CD14-positive monocyte (primary cell): ENCODE results near the gene STX18. TPM values are rescaled to one million over a fixed set of nuclear protein-coding genes. Genes with fewer than 3 reads are reported as not detected.

Experiments used
- DNase-seq, 3 donors: peaks; one replicate each; pipeline ENCODE4 v3.0.0-alpha.2; 2011 to 2022
- H2AFZ ChIP-seq: 2 replicates; pipeline ENCODE4 v1.6.0; 2012; ENCODE audit warnings: mild to moderate bottlenecking, low read depth, low read length, inconsistent platforms; ENCODE audit not compliant: insufficient read depth, poor library complexity, severe bottlenecking
- H3K27ac ChIP-seq, 2 donors: 1 replicate in 1 of 2; 2 replicates in 1 of 2; pipeline ENCODE4 v1.5.1; 2012 to 2013; ENCODE audit warnings: low read length in 2 of 2, control low read depth in 1 of 2, inconsistent platforms in 1 of 2, low read depth in 1 of 2, mild to moderate bottlenecking in 1 of 2
- H3K27me3 ChIP-seq, 2 donors: one replicate each; pipeline versions ENCODE4 v1.6.0 to v1.6.1; 2011 to 2013; ENCODE audit warnings: low read length in 2 of 2; ENCODE audit not compliant: control insufficient read depth in 2 of 2, insufficient read depth in 2 of 2
- H3K36me3 ChIP-seq, 2 donors: replicated peaks in 1 of 2; 1 replicate in 1 of 2; 2 replicates in 1 of 2; pipeline versions ENCODE4 v1.5.1 to v1.6.1; 2012 to 2013; ENCODE audit warnings: low read length in 2 of 2, control low read depth in 1 of 2, inconsistent platforms in 1 of 2, mild to moderate bottlenecking in 1 of 2; ENCODE audit not compliant: insufficient read depth in 2 of 2, control insufficient read depth in 1 of 2
- H3K4me1 ChIP-seq, 2 donors: 1 replicate in 1 of 2; 2 replicates in 1 of 2; pipeline versions ENCODE4 v1.5.1 to v1.6.1; 2012 to 2013; ENCODE audit warnings: low read length in 2 of 2, control low read depth in 1 of 2, inconsistent platforms in 1 of 2, mild to moderate bottlenecking in 1 of 2, moderate library complexity in 1 of 2; ENCODE audit not compliant: insufficient read depth in 2 of 2, control insufficient read depth in 1 of 2
- H3K4me2 ChIP-seq: replicated peaks from 2 replicates; pipeline ENCODE3; 2012; ENCODE audit warnings: low read length, moderate library complexity, mild to moderate bottlenecking; ENCODE audit not compliant: poor library complexity, severe bottlenecking; ENCODE audit errors: extremely low read depth
- H3K4me3 ChIP-seq, 3 experiments: fragments of 200-600 bp in 1 of 3; sonication (generic) in 1 of 3; replicated peaks in 1 of 3; 1 replicate in 2 of 3; 2 replicates in 1 of 3; pipeline ENCODE4 v1.5.1; 2011 to 2013; ENCODE audit warnings: low read length in 3 of 3, mild to moderate bottlenecking in 3 of 3, control low read depth in 2 of 3, low read depth in 2 of 3, inconsistent platforms in 1 of 3, moderate library complexity in 1 of 3
- H3K79me2 ChIP-seq: 2 replicates; pipeline ENCODE4 v1.6.0; 2012; ENCODE audit warnings: mild to moderate bottlenecking, control low read depth, inconsistent platforms, low read length, moderate library complexity; ENCODE audit not compliant: insufficient read depth
- H3K9ac ChIP-seq: 2 replicates; pipeline ENCODE4 v1.6.0; 2017; ENCODE audit warnings: low read length, mild to moderate bottlenecking; ENCODE audit not compliant: insufficient read depth, poor library complexity, severe bottlenecking
- H3K9me3 ChIP-seq, 2 donors: replicated peaks in 1 of 2; 1 replicate in 1 of 2; 2 replicates in 1 of 2; pipeline versions ENCODE4 v1.5.1 to v1.6.1; 2012 to 2013; ENCODE audit warnings: low read length in 2 of 2, control low read depth in 1 of 2; ENCODE audit not compliant: control insufficient read depth in 1 of 2, insufficient read depth in 1 of 2
- H4K20me1 ChIP-seq: 2 replicates; pipeline ENCODE4 v1.6.0; 2012; ENCODE audit warnings: mild to moderate bottlenecking, low read length, control low read depth, moderate library complexity; ENCODE audit not compliant: insufficient read depth
- H3K27ac Mint-ChIP-seq, 7 donors: one replicate each; pipeline ENCODE4 v1.8.0; 2020; ENCODE audit warnings: mild to moderate bottlenecking in 7 of 7, mixed read lengths in 7 of 7, moderate library complexity in 6 of 7, inconsistent platforms in 2 of 7
- H3K27me3 Mint-ChIP-seq, 3 donors: one replicate each; pipeline ENCODE4 v1.8.0; 2021 to 2022; ENCODE audit warnings: low read depth in 3 of 3, mild to moderate bottlenecking in 3 of 3, mixed read lengths in 3 of 3, moderate library complexity in 3 of 3, inconsistent platforms in 1 of 3
- H3K36me3 Mint-ChIP-seq, 2 donors: one replicate each; pipeline ENCODE4 v1.8.0; 2020; ENCODE audit warnings: mixed read lengths in 2 of 2, inconsistent platforms in 1 of 2, mild to moderate bottlenecking in 1 of 2
- H3K4me1 Mint-ChIP-seq: one replicate; pipeline ENCODE4 v1.8.0; 2020; ENCODE audit warnings: mild to moderate bottlenecking, mixed read lengths
- H3K4me3 Mint-ChIP-seq, 2 donors: one replicate each; pipeline ENCODE4 v1.8.0; 2020; ENCODE audit warnings: mild to moderate bottlenecking in 2 of 2, mixed read lengths in 2 of 2, moderate library complexity in 1 of 2
- H3K9me3 Mint-ChIP-seq, 7 donors: one replicate each; pipeline ENCODE4 v1.8.0; 2020 to 2022; ENCODE audit warnings: mixed read lengths in 7 of 7, mild to moderate bottlenecking in 6 of 7, moderate library complexity in 6 of 7, inconsistent platforms in 2 of 7
- CTCF ChIP-seq: fragments of 200-600 bp; IDR thresholded peaks from one replicate; pipeline ENCODE4 v1.8.0; 2022; ENCODE audit warnings: antibody characterized with exemption, mild to moderate bottlenecking
- WGBS: methylation state at CpG from one replicate; pipeline ENCODE4 v1.1.5; 2013; ENCODE audit warnings: missing lambda C conversion rate; ENCODE audit not compliant: insufficient coverage; 5-methylcytosine and 5-hydroxymethylcytosine counted together
- intact Hi-C, 2 donors: fragments of 100-400 bp; cut with micrococcal nuclease; formaldehyde crosslinking; loops; one replicate each; pipeline versions ENCODE4 v1.15.0 to v1.15.1; 2023
- polyA plus RNA-seq, 3 donors: library from polyadenylated mRNA; depleted of rRNA in 1 of 3; unstranded in 2 of 3; stranded (reverse) in 1 of 3; fragments of 300-500 nt in 2 of 3; fragments of >200 nt in 1 of 3; fragmentation: Illumina TruSeq in 2 of 3; gene quantifications; 1 replicate in 2 of 3; 2 replicates in 1 of 3; pipeline ENCODE4 v1.2.3, GENCODE V29; 2012 to 2021

Gene STX18
- polyA plus RNA-seq, 3 donors: 19.0 to 24.1 (median 19.6) TPM

- H3K27me3 ChIP-seq: no peaks in the 10 kb centered on the region
- Mint-ChIP-seq H3K4me1 (no peaks in the 10 kb centered on the region), H3K36me3 (peaks cover 7 to 18% of the 10 kb centered on the region in 2 donors), H3K27me3 (peaks cover 0 to 2% (median 2%) of the 10 kb centered on the region in 3 donors), H3K27ac (peak overlapping the region in 1 of 7 donors; percentile 23), H3K4me3 (no peak overlapping the region), H3K9me3 (peaks cover 0 to 4% (median 0%) of the 10 kb centered on the region in 7 donors)
- no peaks in the 10 kb centered on the region for H3K4me1 ChIP-seq
- no peaks in the 10 kb centered on the region for H4K20me1 ChIP-seq
- no peak overlapping the region for H3K4me3 ChIP-seq
- H3K9ac ChIP-seq: no peak overlapping the region
- WGBS: 86% methylated on average over 15 of the region's 19 CpGs
- intact Hi-C loops: no loop called here
- no peak overlapping the region for H2AFZ ChIP-seq
- no peak overlapping the region for H3K27ac ChIP-seq
- peaks cover 2 to 8% of the 10 kb centered on the region in 2 donors for H3K36me3 ChIP-seq
- DNase-seq: no peak
- no peak overlapping the region for H3K4me2 ChIP-seq
- peaks cover 0 to 4% of the 10 kb centered on the region in 2 donors for H3K9me3 ChIP-seq
- no peak for TF ChIP-seq CTCF
- H3K79me2 ChIP-seq: no peaks in the 10 kb centered on the region
Observed at GRCh38 chr4:4412641-4413372, 129.0 kb downstream of the STX18 start.

- Mint-ChIP-seq H3K9me3 (peaks cover 0 to 4% (median 0%) of the 10 kb centered on the region in 7 donors), H3K4me1 (no peaks in the 10 kb centered on the region), H3K36me3 (peaks cover 4 to 11% of the 10 kb centered on the region in 2 donors), H3K27me3 (peaks cover 0 to 3% (median 2%) of the 10 kb centered on the region in 3 donors), H3K4me3 (no peak overlapping the region), H3K27ac (no peak overlapping the region)
- no peak overlapping the region for H2AFZ ChIP-seq
- no peak for TF ChIP-seq CTCF
- no peaks in the 10 kb centered on the region for H3K4me1 ChIP-seq
- no peaks in the 10 kb centered on the region for H3K79me2 ChIP-seq
- no peaks in the 10 kb centered on the region for H4K20me1 ChIP-seq
- intact Hi-C loops: no loop called here
- H3K9ac ChIP-seq: no peak overlapping the region
- no peak overlapping the region for H3K4me3 ChIP-seq
- no peak overlapping the region for H3K4me2 ChIP-seq
- 94% methylated on average over 8 of the region's 15 CpGs for WGBS
- peaks cover 0 to 4% of the 10 kb centered on the region in 2 donors for H3K9me3 ChIP-seq
- no peak for DNase-seq
- H3K27ac ChIP-seq: no peak overlapping the region
- peaks cover 0 to 6% of the 10 kb centered on the region in 2 donors for H3K36me3 ChIP-seq
- no peaks in the 10 kb centered on the region for H3K27me3 ChIP-seq
Observed at GRCh38 chr4:4411906-4412305, 129.9 kb downstream of the STX18 start.
